Endometrium (tissue), 2 donors: Measurements from ENCODE around the gene FAM20C.

ENCODE experiments used
- FAIRE-seq: peaks from 2 replicates; lab custom pipeline; 2012; peaks lifted over from hg19 to GRCh38; lab: Jason Lieb, UNC
- donor health status: control.
- donor health status: control.

FAM20C gene

DNA sequence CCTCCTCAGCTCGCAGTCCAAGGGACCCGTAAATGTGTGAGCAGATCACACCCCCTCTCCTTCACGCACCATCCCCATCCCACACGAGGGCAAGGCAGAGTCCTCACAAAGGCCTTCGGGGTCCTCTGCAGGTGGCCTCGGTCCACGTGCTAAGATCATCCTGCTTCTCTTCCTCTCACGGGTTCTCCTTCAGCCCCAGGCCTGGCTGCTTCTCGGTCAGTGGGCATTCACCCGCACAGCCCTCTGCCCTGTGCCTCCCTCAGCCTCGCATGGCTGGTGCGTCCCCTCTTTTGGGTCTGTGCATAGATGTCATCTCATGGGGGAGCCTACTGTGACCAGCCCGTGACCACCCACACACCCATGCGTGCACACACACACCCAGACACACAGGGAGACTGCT lies 80.3 kb downstream of the FAM20C start:
- no peak for FAIRE-seq

DNA sequence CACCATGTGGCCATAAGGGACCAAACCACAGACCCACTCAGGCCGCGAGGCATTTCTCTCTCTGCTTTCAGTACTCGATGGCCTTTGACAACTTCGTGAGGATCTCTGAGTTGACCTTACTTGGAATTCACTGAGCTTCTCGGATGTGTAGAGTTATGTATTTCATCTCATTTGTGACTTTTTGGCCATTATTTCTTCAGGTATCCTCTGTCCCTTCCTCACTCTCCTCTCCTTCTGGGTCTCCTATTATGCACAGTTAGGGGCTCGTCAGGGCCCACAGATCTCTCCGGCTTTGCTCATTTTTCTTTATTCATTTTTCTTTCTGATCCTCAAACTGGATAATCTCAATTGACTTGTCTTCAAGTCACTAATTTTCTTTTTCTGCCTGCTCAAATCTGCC lies 81.0 kb downstream of the FAM20C start:
- FAIRE-seq = no peak

DNA sequence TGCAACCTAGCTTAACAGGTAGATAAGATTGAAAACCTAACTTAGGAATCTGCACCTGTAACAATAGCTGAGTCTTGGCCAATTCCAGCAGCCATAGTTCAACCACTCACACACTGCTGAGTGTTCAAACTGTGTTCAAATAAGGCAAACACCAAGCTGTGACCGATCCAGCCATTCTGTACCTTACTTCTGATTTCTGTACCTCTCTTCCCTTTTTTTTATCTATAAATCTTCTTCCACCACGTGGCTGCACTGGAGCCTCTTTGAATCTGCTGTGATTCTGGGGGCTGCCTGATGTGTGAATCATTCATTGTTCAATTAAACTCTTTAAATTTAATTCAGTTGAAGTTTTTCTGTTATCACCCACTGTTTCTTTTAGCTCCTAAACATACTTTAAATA lies 81.9 kb downstream of the FAM20C start:
- FAIRE-seq = no peak

DNA sequence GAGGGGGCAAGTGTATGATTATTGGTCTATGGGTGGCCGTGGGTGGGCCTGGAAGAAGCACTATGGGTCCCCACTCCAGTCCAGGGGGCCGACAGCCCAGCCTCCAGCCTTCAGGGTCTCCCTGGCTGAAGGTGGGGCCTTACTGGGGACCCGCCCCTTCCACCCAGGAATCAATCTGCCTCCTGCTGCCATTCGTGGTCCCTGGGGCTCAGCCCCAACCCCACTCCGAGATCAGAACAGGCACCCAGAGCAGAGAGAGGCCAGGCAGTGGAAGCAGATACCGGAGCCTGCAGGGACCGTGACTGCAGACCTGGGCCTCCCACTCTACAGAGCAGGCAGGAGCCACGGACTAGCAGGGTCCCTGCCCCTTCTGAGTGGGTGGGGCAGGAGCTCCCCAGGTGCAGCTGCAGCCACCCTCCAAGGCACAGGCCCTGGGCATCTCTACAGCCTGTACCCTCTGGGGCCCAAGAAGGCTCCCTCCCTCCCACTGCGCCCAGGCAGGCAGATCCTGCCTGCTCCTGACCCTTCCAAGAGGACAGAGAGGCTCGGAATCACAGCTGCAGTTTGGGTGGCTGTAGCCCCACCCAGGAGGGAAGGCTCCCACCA lies 84.0 kb downstream of the FAM20C start:
- no peak for FAIRE-seq

DNA sequence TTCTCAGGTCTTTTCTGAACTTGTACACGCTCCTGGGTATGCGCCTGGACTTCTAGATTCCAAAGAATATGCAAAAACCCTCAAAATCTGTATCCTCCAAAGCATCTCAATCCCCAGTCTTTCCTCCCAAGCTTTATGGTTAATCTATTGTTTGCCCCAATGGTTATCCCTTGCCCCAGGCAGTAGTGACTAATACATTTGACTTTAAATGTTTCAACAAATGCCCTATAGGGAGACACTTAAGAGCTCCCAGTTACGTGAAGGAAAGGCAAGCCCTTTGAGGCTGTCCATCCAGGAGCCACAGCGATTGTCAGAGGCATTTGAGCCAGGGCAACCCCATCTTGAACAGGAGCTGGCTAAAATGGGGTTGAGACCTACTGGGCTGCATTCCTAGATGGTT lies 84.9 kb downstream of the FAM20C start:
- FAIRE-seq = no peak

DNA sequence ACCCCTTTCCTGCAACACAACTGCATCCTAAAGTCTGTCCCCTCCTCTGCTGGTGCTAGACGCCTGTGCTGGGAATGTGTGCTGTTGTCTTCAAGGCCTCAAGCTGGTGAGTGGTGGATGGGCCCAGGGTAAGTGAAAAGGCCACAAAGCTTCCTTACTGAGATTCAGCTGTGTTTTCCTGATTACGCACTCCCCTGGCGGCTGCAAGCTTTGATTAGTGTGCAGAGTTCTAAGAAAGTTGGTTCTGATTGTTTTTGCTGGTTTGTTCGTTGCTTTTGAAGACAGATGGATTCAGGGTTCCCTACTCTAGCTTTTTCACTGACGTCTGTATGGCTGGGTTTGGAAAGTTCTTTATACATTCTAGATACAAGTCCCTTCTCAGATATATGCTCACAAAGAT lies 85.7 kb downstream of the FAM20C start:
- no peak for FAIRE-seq

DNA sequence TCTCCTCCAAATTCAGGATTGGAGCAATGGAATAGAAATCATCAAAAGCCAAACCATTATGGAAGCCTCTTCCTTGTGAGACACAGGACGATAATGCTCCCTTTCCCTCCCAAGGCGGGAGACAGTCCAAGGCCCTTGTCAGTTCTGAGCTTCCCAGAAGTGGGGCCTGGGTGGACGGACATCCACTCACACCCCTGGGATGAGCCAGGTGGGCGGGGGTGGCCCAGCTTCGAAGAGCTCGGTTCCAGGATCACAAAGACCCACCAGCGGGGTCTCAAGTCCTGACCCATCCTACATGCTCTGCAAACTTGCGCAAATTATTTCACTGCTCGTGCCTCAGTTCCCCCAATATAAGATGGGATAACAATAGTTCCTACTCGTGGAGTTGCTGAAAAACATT lies 87.5 kb downstream of the FAM20C start:
- FAIRE-seq = no peak

DNA sequence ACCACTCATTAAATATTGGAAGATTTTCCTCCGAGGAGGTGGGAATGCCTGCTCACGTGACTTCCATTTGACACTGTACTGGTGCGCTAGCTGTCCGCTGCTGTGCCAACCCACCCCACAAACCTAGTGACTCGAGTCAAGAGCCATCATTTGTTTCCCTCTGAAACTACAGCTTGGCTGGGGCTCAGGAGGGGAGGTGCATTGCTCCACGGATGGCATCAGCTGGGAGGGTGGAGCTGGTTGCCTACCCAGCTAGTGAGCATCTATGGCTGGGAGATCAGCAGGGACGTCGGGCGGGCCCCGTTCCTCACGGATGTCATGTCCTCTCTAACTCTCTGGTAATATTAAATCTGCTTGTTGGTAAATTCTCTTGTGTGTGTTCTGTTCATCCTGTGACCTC lies 88.1 kb downstream of the FAM20C start:
- FAIRE-seq = no peak

DNA sequence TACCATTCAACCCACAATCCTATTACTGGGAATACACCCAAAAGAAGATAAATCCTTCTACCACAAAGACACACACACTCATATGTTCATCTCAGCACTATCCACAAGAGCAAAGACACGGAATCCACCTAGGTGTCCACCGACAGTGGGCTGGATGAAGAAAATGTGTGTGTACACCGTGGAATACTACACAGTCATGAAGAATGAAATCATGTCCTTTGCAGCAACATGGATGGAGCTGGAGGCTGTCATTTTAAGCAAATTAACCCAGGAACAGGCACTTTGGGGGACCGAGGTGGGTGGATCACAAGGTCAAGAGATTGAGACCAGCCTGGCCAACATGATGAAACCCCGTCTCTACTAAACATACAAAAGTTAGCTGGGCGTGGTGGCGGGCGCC lies 89.3 kb downstream of the FAM20C start:
- no peak for FAIRE-seq

DNA sequence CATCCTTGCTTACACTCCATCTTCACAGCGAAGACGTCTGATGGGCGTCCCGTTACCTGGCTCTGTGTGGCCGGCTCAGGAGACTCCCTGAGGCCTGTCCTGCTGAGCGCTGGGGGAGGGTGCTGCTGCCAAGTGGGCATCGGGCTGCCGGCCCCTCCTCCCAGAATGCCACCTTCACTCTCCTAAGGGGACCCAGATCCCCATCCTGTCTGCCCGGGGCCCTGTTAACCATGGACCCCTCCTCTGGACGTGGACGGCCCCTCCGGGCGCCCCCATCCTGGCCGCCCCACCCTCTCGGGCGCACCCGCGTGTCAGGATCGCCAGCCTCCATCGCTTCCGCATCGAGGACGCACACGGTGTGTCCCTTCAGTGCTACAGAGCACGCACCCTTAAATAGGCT lies 90.2 kb downstream of the FAM20C start:
- no peak for FAIRE-seq

DNA sequence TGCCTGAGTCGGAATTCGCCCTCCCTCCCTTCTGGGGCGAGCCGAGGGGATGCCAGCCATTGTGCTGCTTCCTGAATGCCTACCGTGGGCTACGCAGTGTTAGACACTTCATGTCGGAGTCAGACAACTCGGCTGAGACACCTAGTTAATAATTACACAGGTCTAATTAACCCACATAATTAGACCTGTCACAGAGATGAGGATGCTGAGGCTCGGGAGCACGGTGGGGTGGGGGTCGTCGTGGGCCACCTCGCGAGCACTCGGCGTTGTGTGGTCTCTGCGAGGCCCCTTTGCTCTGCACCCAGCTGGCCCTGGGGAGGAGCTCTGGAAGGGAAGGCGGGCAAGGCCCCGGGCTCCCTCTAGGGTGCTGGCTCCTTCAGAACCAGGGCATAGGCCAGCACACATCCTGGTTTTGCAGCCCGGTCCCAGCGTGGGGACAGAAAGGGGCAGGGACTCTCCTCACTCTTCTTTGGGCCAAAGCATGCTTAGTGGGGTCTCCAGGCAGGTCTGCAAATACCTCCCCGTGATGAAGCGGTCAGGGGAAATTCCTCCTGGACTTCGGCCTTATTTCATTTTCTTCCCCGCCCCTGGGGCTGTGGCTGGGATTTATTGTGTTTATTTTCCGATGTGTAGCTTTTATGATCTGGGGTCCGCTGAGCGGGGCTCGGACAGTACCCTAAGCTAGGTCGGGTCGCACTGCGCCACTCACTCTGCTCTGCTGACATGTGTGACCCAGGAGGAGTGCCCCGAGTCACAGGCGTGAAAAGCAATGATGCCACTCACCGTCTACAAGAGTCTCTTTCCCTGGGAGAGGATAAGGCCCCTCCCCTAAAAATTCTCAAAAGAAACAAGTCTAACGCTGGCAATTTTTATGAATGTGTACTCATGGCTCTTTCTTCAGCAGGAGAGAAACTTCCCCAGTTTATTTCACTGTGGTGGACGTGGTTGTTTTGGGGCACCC lies 92.7 kb downstream of the FAM20C start:
- no peak for FAIRE-seq

DNA sequence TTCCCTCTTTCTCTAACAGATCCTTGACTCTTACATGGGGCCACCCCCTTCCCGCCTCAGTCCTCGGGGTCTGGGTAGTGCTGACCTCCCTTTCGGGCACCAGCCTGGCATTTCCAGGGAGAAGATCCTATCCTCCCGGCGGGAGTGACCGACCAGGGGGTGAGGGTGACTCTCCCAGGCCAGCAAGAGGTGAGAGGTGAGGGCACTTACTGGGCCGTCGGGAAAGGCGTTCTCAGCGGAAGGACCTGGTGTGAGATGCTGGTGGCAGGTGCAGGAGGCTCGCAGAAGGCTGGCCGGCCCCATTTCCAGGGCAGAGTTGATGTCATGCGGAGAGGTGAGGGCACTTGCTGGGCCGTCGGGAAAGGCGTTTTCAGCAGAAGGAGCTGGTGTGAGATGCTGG lies 93.4 kb downstream of the FAM20C start:
- FAIRE-seq = no peak

DNA sequence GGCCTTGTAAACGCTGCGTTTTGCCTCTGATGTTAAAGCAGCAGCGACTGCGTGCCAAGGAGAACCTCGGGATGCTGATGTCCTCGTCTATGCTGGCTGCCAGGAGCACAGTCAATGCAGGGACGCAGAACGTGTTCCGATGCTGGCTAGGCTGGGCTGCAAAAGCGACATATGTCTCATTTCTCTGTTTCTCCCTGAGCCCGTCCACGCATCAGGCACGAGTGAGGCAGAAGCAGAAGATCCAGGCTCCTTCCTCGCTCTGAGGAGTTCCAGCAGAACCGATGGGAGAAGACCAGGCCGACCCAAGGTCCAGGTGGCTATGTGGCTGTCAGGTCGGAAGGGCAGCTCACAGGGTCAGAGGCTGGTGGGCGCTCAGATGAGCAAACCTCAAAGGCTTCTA lies 93.9 kb downstream of the FAM20C start:
- no peak for FAIRE-seq

DNA sequence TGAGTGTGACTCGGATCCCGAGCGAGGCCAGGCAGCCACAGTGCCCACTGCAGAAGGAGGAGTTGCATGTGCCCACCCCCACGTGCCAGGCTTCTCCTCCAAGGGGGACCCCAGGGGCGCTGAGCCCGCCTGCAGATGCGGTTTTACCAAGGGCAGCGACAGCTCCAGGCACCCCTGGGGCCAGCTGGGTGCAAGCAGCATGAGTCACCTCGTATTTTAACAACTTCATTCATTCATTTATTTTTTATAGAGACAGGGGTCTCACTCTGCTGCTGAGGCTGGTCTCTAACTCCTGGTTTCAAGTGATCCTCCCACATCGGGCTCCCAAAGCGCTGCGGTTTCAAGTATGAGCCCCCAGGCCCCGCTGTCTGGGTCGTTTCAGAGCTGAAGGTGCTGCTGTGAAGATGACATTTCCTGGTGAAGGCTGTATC lies 96.3 kb downstream of the FAM20C start:
- no peak for FAIRE-seq

DNA sequence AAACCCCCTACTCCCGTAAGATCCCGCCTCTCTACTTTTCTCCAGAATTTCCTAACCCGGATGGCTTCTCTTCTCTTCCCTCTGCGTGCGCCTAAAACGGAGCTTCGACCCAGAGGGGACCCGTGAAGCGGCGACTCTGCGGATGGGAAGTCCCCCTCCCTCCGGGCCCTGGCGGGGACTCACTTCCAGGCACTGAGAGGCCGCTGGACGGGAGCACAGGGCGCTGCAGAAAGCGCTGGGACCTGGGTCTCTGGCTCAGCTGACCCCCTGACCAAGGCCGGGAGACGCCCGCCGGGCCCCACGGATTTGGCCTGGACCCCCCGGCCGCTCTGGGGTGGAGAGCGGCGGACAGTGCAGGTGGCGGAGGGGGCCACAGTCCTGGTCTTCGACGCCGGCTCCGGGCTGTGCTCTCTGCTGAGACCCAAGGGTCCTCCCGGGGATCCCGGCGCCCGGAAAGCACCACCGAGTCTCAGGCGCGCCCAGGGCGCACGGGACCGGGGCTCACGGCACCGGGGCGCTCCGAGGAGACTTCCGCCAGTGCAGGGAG lies 96.9 kb downstream of the FAM20C start:
- FAIRE-seq = no peak

DNA sequence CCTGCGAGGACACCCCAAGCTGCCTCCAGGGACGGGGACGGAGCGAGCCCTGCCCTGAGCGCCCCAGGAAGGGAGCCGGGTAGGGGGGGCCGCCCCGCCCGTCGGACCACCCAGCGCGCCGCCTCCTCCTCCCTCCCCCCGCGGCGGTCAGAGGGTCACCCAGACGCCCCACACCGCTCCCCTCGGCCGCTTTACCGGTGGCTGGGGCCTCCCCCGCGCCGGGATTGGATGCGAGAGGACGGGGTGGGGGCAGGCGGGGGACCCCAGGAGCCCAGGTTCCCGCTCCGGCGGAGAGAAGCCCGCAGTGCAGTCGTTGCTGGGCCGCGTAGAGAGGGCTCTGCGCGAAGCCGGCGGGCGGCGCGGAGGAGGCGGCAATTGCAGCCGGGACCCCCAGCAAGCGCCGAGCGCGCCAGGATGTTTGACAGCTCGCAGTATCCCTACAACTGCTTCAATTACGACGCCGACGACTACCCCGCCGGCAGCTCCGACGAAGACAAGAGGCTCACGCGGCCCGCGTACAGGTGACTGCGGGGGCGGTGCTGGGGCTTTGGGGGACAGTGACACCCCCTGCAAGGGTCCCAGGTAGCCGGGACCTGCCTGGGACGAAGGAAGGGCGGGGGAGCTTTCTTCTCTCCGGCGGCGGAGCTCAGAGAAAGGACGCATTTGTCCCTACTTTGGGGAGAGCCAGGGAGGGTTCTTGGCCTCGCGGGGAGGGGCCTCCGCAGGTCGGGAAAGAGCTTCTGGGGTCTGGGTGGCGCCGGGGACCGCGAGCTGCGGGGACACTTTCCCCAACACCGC lies 97.6 kb downstream of the FAM20C start, which contains the start of gene FOXL3:
Gene FOXL3, plus strand, starts transcription at position 415 of the 798 bp plus-strand sequence. Its CDS starts 0 bp downstream, at position 415.
- FAIRE-seq = no peak

DNA sequence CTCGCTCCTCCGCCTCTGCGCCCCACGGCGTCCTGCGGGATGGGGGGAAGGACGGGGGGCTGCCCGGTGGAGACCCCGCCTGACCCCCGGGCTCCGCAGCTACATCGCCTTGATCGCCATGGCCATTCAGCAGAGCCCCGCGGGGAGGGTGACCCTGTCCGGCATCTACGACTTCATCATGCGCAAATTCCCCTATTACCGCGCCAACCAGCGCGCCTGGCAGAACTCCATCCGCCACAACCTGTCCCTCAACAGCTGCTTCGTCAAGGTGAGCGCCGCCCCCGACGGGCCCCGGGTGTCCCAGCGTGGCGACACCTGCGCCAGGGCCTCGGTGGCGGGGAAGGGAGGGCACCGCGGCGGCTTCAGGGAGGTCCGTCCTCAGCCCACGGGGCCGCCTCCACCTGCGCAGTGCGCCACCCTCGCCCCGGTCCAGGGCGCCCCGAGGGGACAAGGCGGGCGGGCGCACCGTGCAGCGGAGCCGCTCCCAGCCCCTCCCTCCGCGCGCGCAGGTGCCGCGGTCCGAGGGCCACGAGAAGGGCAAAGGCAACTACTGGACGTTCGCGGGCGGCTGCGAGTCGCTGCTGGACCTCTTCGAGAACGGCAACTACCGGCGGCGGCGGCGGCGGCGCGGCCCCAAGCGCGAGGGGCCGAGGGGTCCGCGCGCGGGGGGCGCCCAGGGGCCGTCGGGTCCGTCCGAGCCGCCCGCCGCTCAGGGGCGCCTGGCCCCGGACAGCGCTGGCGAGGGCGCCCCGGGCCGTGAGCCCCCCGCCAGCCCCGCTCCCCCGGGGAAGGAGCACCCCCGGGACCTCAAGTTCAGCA lies 98.4 kb downstream of the FAM20C start:
- no peak for FAIRE-seq

DNA sequence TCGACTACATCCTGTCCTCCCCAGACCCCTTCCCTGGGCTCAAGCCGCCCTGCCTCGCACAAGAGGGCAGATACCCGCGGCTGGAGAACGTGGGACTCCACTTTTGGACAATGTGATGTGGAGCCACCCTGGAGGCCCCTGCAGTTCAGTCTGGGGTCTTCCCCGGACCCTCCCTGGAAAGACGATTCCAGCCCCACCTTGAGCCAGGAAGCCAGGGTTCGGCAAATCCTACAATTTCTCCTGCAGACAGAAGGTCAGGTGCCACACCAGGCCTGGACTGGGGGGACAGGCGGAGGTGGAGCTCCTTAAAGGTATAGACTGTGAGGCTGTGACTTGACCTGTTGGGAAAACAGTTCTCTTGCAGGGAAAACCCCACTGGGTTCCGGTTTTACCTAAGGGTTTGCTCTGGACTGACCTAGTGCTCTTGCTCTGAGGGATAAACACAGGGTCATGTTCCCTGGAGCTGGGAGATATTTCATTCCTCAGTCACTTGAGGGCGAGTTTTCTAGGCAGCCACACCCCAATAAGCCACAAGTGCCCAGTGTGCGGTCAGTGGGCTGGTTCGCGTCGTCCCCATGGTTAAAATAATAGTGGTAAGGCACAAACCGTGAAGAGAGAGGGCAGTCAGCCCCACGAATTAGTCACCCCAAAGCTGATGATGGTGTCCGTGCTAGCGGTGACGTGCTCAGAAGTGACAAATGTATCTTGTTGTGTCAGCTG lies 99.2 kb downstream of the FAM20C start:
- FAIRE-seq = no peak

DNA sequence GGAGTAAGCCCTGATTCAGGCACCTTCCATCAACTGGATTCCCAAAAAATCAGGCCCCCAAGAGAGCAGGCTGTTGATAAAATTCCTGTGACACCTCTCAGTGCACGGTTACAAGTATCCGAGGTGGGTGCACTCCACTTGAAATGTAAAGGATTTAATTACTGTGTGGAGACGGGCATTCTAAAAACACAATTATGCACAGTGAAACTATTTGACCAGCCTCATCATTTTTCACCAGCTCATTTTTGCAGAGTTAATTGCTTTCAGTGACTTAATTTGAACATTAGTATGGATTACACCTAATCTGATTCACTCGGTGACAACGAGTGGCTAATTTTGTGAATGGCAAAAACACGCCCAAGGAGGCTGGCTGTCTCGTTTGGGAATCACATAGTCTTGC lies 99.9 kb downstream of the FAM20C start:
- no peak for FAIRE-seq

DNA sequence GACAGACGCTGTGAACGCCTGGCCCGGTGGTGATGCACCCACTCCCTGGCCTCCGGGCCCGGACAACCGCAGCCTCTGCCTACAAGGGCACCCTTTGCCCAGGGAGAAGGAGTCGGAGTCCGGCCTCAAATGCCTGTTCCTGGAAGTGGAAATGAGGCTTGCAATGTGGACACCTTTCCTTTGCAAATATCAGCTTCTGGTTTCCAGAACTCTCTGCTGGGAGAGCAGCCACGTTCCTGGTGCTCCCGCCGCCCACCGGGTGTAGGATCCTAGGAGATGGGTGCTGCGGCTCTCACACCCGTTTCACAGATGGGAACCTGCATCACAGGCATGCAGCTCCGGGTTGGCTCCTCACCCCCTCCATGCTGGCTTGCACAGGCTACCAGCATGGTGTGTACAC lies 100.5 kb downstream of the FAM20C start:
- FAIRE-seq = no peak
